Effector CD8-positive, alpha-beta T cell (primary cell): Measurements from ENCODE around the gene TMEM258.

Source experiments
- DNase-seq: peaks from one replicate; lab custom pipeline; 2025; lab: John Stamatoyannopoulos, UW

Gene TMEM258

GRCh38 chr11:61739966-61740365 lies 52.4 kb downstream of the TMEM258 start:
- no peak for DNase-seq

- no peak for DNase-seq
Measured at GRCh38 chr11:61739413-61739812, 53.0 kb downstream of the TMEM258 start.
